ENCODE results near the gene ENTHD1. TPM values are rescaled to one million over a fixed set of nuclear protein-coding genes. Genes with fewer than 3 reads are reported as not detected.
A peak's percentile ranks its signal among the peaks of the same experiment; 100 is the strongest.

The ENTHD1 gene
- total RNA-seq, 4 donors from 2014 or later: not detected

DNA sequence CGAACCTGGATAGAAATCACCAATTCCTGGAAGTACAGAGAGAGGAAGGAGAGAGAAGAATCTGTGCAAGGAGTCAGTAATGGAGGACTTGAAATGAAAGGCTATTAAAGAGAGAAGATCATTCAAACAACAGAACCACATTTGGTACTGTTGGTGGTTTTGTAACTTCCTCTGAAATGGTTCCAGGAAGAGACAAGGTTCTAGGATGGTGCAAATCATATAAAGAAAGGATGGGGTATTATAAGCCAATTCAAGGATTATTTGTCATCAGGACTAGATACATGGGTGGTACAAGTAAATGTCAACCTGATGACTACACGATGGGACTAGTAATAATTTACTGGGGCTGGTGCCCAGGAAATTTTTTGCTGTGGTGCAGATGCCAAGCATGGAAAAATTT lies 37.7 kb upstream of the ENTHD1 start:
- DNase-seq (ENCODE audit: low spot score in 2 of 2): no peak
- H3K9me3 ChIP-seq: no peaks in the 10 kb centered on the region
- H3K4me1 ChIP-seq: peaks cover 23% of the 10 kb centered on the region
- H3K36me3 ChIP-seq: no peaks in the 10 kb centered on the region
- peaks cover 7% of the 10 kb centered on the region for H3K27me3 ChIP-seq
- TF ChIP-seq POLR2A (IDR thresholded peaks at IDR 0.05) (no peak), CTCF (IDR thresholded peaks at IDR 0.05) (no peak), EP300 (IDR thresholded peaks at IDR 0.05) (no peak), POLR2AphosphoS5 (IDR thresholded peaks at IDR 0.05) (no peak)
- 40% methylated on average over 2 of the region's 2 CpGs for WGBS
- no peak overlapping the region for H3K4me3 ChIP-seq
- no peak overlapping the region for H3K27ac ChIP-seq

DNA sequence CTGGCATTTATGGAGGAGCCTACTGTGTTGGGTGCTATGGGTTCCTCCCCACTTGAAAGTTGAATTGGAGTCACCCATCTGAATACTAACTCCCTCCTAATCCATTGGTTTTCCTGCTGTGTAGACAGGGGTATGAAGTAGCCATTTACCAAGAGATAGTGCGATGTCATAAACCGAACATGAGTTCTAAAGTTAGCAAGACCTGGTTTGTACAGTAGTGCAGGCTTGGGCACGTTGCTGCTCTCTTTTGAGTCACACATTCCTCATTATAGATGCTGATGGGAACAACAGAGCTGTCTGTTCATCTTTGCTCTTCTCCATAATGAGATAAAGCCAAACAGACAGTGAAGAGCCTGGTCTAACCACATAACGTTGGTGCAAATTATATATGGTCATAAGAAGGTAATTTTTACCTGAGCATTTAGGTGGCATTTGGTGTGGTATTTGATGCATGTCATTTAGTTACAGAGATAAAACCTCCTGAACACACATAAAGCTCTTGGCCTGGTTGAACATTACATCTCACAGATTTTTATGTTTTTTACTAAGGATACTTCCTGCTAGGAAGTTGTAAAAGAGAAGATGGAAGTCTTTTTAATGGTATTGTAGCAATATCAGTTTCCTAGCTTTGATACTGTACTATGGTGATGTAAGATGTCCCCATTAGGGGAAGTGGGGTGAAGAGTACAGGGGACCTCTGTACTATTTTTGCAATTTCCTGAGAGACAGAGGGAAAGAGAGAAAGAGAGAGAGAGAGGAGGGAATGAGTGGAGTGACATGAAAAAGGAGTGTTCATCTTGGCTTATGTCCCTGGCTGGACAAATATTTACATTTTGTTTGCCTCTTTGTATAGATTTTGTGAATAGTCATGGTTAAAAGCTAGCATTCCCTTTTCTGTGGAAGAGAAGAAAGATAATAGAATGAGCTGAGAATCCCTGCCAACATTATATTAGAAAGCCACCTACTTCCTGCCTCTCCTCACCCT lies 35.3 kb upstream of the ENTHD1 start:
- no peak for DNase-seq (ENCODE audit: low spot score in 2 of 2)
- 35% methylated on average over 4 of the region's 4 CpGs for WGBS
- peaks cover 35% of the 10 kb centered on the region for H3K4me1 ChIP-seq
- no peak overlapping the region for H3K4me3 ChIP-seq
- peaks cover 25% of the 10 kb centered on the region for H3K27me3 ChIP-seq
- TF ChIP-seq EP300 (IDR thresholded peaks at IDR 0.05): no peak
- no peak for TF ChIP-seq CTCF (IDR thresholded peaks at IDR 0.05)
- no peak for TF ChIP-seq POLR2A (IDR thresholded peaks at IDR 0.05)
- TF ChIP-seq POLR2AphosphoS5 (IDR thresholded peaks at IDR 0.05): no peak
- H3K27ac ChIP-seq: no peak overlapping the region
- no peaks in the 10 kb centered on the region for H3K36me3 ChIP-seq
- no peaks in the 10 kb centered on the region for H3K9me3 ChIP-seq

DNA sequence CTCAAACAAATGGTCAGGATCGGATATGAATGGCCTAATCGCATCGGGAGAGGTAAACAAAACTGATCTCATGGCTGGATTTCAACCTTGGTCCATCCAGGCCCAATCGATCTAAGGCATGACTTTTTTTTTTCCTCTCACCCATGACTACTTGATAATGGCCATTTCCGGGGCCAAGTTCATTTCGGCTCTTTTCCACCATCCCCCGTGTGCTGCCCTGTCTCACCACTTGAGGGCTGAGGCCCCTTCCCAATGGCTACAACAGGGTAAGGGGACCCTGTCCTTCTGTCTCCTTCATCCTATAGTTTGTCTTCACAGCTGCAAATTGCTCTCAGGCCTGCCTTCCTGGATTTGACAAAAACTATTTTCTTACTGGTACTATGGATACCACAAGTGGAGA lies 34.0 kb upstream of the ENTHD1 start:
- no peak for DNase-seq (ENCODE audit: low spot score in 2 of 2)
- H3K9me3 ChIP-seq: no peaks in the 10 kb centered on the region
- H3K27me3 ChIP-seq: peaks cover 25% of the 10 kb centered on the region
- H3K4me1 ChIP-seq: peaks cover 35% of the 10 kb centered on the region
- no peak overlapping the region for H3K4me3 ChIP-seq
- no peaks in the 10 kb centered on the region for H3K36me3 ChIP-seq
- WGBS: 71% methylated on average over 7 of the region's 7 CpGs
- TF ChIP-seq POLR2A (IDR thresholded peaks at IDR 0.05) (no peak), EP300 (IDR thresholded peaks at IDR 0.05) (no peak), POLR2AphosphoS5 (IDR thresholded peaks at IDR 0.05) (no peak), CTCF (IDR thresholded peaks at IDR 0.05) (no peak)
- no peak overlapping the region for H3K27ac ChIP-seq

DNA sequence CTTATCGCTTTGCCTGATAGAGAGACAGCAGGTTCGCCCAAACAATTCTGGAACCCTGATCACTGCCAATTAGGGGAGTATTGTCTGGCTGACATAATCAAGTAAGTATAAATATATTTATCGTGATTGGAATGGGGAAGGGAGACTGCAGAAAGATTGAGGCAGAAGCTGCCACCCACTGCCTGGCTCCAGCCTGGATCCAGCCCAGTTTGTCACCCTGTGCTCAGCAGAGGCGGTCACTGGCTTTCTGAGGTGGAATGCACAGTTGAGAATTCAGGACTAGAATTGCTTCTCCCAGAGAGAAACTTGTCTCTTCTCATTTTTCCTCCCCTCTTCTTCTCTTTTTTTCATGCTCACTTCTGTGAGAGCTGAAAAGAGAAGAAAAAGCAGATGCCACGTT lies 33.2 kb upstream of the ENTHD1 start:
- Histone ChIP-seq H3K4me1 (peaks cover 32% of the 10 kb centered on the region), H3K4me3 (peak overlapping the region; percentile 8), H3K27ac (no peak overlapping the region), H3K9me3 (no peaks in the 10 kb centered on the region), H3K36me3 (no peaks in the 10 kb centered on the region), H3K27me3 (peaks cover 25% of the 10 kb centered on the region)
- 56% methylated on average over 5 of the region's 5 CpGs for WGBS
- no peak for DNase-seq (ENCODE audit: low spot score in 2 of 2)
- TF ChIP-seq POLR2A (IDR thresholded peaks at IDR 0.05) (no peak), POLR2AphosphoS5 (IDR thresholded peaks at IDR 0.05) (no peak), CTCF (IDR thresholded peaks at IDR 0.05) (no peak)

- no peak overlapping the region for H3K27ac ChIP-seq
- DNase-seq (ENCODE audit: low spot score in 2 of 2): no peak
- H3K4me3 ChIP-seq: peak overlapping the region; percentile 8
- no peaks in the 10 kb centered on the region for H3K9me3 ChIP-seq
- 50% methylated on average over 8 of the region's 8 CpGs for WGBS
- H3K36me3 ChIP-seq: no peaks in the 10 kb centered on the region
- peaks cover 25% of the 10 kb centered on the region for H3K4me1 ChIP-seq
- H3K27me3 ChIP-seq: peaks cover 25% of the 10 kb centered on the region
- TF ChIP-seq POLR2A (IDR thresholded peaks at IDR 0.05): no peak
- no peak for TF ChIP-seq POLR2AphosphoS5 (IDR thresholded peaks at IDR 0.05)
- no peak for TF ChIP-seq CTCF (IDR thresholded peaks at IDR 0.05)
- TF ChIP-seq EP300 (IDR thresholded peaks at IDR 0.05): no peak
Observed at GRCh38 chr22:39925909-39926679, 32.5 kb upstream of the ENTHD1 start.

Data from suprapubic skin (tissue), 4 donors.